ENCODE data around the gene BCAP31. TPM values are rescaled to one million over a fixed set of nuclear protein-coding genes. Genes with fewer than 3 reads are reported as not detected.

BCAP31 gene
- total RNA-seq, 1 experiment from 2014 or later, result 289 TPM

GRCh38 chrX:153685751-153686696 is 38.2 kb downstream of the BCAP31 start:
- Histone ChIP-seq H2AFZ (ENCODE audit: low read length) (no peak overlapping the region), H3K79me2 (ENCODE audit: low read length) (peaks cover 13% of the 10 kb centered on the region), H3K36me3 (ENCODE audit: low read depth, low read length) (no peaks in the 10 kb centered on the region), H3K9ac (ENCODE audit: low read length) (no peak overlapping the region), H3K27me3 (ENCODE audit: low read length) (no peaks in the 10 kb centered on the region), H3K9me3 (ENCODE audit: low read length) (no peaks in the 10 kb centered on the region), H3K27ac (ENCODE audit: low read length) (no peak overlapping the region), H3F3A (ENCODE audit: low read length, unreplicated experiment) (no peaks in the 10 kb centered on the region), H3K4me2 (ENCODE audit: low read length) (no peak overlapping the region), H3K4me1 (ENCODE audit: insufficient read depth, low read length) (peaks cover 12% of the 10 kb centered on the region), H3K4me3 (ENCODE audit: low read length) (no peak overlapping the region), H3K9me2 (replicated peaks; ENCODE audit: low read length) (no peaks in the 10 kb centered on the region), H4K20me1 (ENCODE audit: low read length) (no peaks in the 10 kb centered on the region)
- ChIA-PET CTCF (no interaction called here), POLR2A (ENCODE audit: unreplicated experiment) (no interaction called here)
- TF ChIP-seq EZH2 (IDR thresholded peaks at IDR 0.05; ENCODE audit: low read length, unreplicated experiment) (no peak), EZH2phosphoT487 (IDR thresholded peaks at IDR 0.05; ENCODE audit: borderline replicate concordance, low read length) (no peak)
- TF ChIP-seq, protein P1, sequence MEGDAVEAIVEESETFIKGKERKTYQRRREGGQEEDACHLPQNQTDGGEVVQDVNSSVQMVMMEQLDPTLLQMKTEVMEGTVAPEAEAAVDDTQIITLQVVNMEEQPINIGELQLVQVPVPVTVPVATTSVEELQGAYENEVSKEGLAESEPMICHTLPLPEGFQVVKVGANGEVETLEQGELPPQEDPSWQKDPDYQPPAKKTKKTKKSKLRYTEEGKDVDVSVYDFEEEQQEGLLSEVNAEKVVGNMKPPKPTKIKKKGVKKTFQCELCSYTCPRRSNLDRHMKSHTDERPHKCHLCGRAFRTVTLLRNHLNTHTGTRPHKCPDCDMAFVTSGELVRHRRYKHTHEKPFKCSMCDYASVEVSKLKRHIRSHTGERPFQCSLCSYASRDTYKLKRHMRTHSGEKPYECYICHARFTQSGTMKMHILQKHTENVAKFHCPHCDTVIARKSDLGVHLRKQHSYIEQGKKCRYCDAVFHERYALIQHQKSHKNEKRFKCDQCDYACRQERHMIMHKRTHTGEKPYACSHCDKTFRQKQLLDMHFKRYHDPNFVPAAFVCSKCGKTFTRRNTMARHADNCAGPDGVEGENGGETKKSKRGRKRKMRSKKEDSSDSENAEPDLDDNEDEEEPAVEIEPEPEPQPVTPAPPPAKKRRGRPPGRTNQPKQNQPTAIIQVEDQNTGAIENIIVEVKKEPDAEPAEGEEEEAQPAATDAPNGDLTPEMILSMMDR (conservative IDR thresholded peaks at IDR 0.05; ENCODE audit: low read depth, low read length), result no peak
- no peak for DNase-seq
- no TSS peak for BruUV-seq (replicated peaks)
- intact Hi-C loops (cut with micrococcal nuclease), result no loop called here
- no peak for ATAC-seq

DNA sequence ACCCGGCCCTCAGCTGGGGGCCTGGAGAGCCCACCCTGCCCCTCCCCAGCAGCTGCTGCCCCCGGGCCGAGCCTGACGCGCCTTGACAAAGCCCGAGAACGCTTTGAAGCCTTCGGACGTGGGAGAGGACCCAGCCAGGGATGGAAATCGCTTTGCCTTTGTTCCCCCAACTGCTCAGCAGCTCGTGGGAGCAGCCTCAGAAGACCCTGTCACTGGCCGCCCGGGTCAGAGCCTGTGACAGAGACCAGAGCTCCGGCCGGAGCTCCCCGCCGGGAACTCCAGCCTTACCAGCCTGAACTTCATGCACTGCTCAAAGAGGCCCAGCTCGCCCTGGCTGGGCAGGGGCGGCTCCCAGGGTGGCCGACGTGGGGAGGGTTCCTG is 39.0 kb downstream of the BCAP31 start:
- ChIA-PET POLR2A (ENCODE audit: unreplicated experiment) (no interaction called here), CTCF (interaction anchor here (0.6 to 1.1 kb wide), 2 partner anchors 22 to 23 kb away, joined by 3 to 4 read pairs; no protein-coding TSS in a partner anchor)
- Histone ChIP-seq H3K79me2 (ENCODE audit: low read length) (peaks cover 8% of the 10 kb centered on the region), H3K9me2 (replicated peaks; ENCODE audit: low read length) (no peaks in the 10 kb centered on the region), H3K9ac (ENCODE audit: low read length) (no peak overlapping the region), H2AFZ (ENCODE audit: low read length) (no peak overlapping the region), H3K4me3 (ENCODE audit: low read length) (no peak overlapping the region), H4K20me1 (ENCODE audit: low read length) (no peaks in the 10 kb centered on the region), H3F3A (ENCODE audit: low read length, unreplicated experiment) (no peaks in the 10 kb centered on the region), H3K9me3 (ENCODE audit: low read length) (no peaks in the 10 kb centered on the region), H3K27ac (ENCODE audit: low read length) (no peak overlapping the region), H3K4me1 (ENCODE audit: insufficient read depth, low read length) (peaks cover 8% of the 10 kb centered on the region), H3K36me3 (ENCODE audit: low read depth, low read length) (no peaks in the 10 kb centered on the region), H3K4me2 (ENCODE audit: low read length) (no peak overlapping the region), H3K27me3 (ENCODE audit: low read length) (no peaks in the 10 kb centered on the region)
- ATAC-seq, result no peak
- no peak for DNase-seq
- TF ChIP-seq, protein P1 (conservative IDR thresholded peaks at IDR 0.05; ENCODE audit: low read depth, low read length), result no peak
- no peak for TF ChIP-seq EZH2phosphoT487 (IDR thresholded peaks at IDR 0.05; ENCODE audit: borderline replicate concordance, low read length)
- no peak for TF ChIP-seq EZH2 (IDR thresholded peaks at IDR 0.05; ENCODE audit: low read length, unreplicated experiment)
- BruUV-seq (replicated peaks), result no TSS peak
- intact Hi-C loops (cut with micrococcal nuclease), result no loop called here

All from PC-3 (cell line).